ENCODE measurements around the gene TIGIT.
"Not testable (repeated sequence)": the region's sequence is repeated elsewhere in the genome, so short reads cannot be mapped to it uniquely, and the experiment has no call there.

Gene TIGIT

GRCh38 chr3:114293838-114294535 lies at the start of gene TIGIT:
Gene TIGIT (plus strand): TSS chr3:114294028. CDS start chr3:114294062, 34 bp downstream.
- no peak for DNase-seq (ENCODE audit: low spot score)

DNA sequence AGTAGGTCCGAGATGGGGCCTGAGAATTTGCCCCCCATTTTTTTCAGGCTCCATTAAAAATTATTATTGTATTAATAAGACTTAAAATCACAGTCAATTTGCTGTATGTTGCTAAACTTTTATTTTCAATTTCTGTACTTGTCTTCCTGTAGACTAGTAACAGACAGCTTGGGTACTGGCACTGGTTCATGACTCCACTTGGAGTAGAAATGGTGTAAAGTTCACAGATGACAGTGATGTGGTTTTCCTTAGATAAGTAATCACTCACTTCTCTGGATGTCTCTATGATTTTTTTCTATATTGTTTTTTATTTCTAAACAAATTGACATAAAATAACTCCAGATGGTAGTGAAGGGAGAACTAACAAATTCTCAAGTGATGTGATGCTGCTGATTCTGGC lies 40.9 kb upstream of the TIGIT start:
- no peak for DNase-seq (ENCODE audit: low spot score)

DNA sequence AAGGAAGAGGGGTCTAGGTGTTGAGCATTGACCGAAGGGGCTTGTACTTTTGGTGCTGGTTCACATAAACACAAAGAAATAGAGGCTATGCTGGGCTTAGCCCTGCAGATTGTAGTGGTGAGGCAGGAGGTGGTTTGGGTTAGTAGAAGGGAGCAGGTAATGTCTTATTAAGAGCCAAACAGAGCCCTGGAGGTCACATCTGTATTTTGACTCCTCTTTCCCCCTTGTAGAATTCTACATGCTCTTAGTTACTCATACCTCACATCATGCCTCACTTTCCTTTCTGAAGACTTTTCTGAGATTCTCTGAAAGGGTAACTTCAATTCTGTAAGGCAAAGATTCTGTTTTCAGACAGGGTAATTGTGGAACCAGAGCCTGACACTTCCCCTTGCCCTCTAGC lies 40.3 kb upstream of the TIGIT start:
- DNase-seq (ENCODE audit: low spot score): no peak

GRCh38 chr3:114259566-114259965 lies 34.3 kb upstream of the TIGIT start:
- DNase-seq (ENCODE audit: low spot score): no peak

- DNase-seq (ENCODE audit: low spot score): no peak
These were observed 33.7 kb upstream of the TIGIT start for GRCh38 chr3:114260152-114260551.

GRCh38 chr3:114270019-114270418 lies 23.8 kb upstream of the TIGIT start:
- no peak for DNase-seq (ENCODE audit: low spot score)

DNA sequence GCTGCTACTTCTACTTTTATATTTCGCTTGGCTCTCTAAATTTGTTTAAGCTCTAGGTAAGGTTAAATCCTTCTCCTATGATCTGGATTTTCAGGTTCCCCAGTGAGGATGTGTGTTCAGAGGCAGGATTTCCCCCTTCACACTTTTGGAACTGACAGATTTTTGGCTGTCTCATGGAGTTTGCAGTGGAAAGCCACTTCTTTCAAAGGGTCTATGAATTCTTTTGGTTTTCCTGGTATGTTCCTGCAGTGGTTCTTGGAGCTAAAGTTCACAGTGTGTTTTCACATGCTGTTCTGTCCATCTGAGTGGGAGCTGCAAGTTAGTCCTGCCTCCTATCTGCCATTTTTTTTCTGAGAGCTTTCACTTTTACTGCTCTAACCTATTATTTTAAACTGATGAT lies 21.6 kb upstream of the TIGIT start:
- no peak for DNase-seq (ENCODE audit: low spot score)

GRCh38 chr3:114274929-114275328 lies 18.9 kb upstream of the TIGIT start:
- DNase-seq (ENCODE audit: low spot score): peak; percentile 21

DNA sequence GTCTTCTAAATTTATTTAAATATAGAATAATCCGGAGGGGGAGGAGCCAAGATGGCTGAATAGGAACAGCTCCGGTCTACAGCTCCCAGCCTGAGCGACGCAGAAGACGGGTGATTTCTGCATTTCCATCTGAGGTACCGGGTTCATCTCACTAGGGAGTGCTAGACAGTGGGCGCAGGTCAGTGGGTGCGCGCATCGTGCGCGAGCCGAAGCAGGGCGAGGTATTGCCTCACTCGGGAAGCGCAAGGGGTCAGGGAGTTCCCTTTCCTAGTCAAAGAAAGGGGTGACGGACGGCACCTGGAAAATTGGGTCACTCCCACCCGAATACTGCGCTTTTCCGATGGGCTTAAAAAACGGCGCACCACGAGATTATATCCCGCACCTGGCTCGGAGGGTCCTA lies 17.0 kb upstream of the TIGIT start:
- DNase-seq (ENCODE audit: low spot score): not testable (repeated sequence)

GRCh38 chr3:114284644-114285043 lies 9.2 kb upstream of the TIGIT start:
- DNase-seq (ENCODE audit: low spot score): no peak

GRCh38 chr3:114285648-114286230 lies 8.1 kb upstream of the TIGIT start:
- DNase-seq (ENCODE audit: low spot score): no peak

DNA sequence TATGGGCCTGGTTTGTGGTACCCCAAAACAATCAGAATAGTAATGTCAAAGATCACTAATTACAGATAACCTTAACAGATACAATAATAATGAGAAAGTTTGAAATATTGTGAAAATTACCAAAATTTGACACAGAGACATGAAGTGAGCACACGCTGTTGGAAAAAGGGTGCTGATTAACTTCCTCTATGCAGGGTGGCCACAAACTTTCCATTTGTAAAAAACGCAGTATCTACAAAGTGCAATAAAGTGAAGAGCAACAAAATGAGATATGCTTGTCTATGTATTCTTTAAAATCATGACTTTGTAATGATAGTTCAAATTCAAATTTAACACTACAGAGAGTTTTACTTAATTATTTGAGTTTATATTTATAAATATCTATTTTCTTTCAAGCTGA lies 7.6 kb upstream of the TIGIT start:
- DNase-seq (ENCODE audit: low spot score): no peak

GRCh38 chr3:114290911-114291901 lies 2.6 kb upstream of the TIGIT start:
- DNase-seq (ENCODE audit: low spot score): peak; percentile 70

DNA sequence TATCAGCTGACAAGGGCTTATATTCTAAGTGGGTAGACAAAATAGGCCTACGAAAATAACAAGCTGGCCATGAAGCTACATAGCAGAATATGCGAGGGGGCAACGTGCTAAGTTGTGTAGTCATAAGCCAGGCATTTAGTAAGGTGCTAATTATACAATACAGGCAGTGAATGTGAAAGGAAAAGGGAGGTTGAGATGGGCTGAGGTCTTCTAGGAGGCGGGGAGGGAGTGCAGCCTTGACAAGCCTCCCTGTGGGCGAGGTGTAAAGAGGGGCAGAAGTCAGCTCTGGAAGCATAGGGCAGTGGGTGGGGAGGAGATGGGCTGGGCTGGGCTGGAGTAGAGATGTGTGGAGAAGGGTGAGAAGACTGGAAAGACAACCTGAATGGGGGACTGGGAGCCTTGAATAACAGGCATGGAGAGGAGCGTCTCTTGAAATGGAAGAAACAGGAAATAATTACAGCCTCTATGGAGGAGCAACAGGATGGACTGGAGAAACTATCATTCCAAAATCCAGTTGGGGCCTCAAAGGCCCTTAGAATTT lies 1.2 kb downstream of the TIGIT start:
- no peak for DNase-seq (ENCODE audit: low spot score)

DNA sequence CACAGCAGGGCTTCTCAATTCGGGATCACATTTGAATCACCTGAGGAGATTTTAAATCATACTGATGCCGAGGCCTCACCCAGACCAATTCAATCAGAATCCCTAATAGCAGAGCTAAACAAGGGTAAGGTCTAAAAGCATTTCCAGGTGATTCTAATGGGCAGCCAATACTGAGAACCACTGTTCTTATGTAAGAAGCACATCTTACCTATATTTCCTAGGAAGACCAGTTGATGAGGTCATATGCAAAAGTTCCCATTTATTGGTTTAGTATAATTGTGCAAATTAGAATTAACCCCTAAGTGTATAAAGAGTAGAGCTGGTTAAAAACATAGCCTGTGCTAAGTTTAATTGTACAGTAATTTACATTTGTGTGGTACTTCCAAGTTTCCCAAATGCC lies 2.1 kb downstream of the TIGIT start:
- no peak for DNase-seq (ENCODE audit: low spot score)

DNA sequence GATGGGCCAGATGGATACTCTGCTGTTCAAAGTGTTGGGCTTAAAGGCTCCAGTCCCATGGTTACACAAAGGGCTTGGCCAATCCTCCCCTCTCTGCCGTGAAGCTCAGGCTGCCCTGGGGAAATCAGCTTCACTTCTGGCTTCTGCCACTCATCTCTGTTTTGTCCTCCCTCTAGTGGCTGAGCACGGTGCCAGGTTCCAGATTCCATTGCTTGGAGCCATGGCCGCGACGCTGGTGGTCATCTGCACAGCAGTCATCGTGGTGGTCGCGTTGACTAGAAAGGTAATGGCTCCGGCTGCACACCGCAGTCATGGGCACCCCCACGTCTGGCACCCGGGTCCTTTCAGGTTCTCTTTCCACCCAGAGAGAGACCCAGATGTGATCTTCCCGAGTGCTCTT lies 5.6 kb downstream of the TIGIT start:
- peak; percentile 33 for DNase-seq (ENCODE audit: low spot score)

- DNase-seq (ENCODE audit: low spot score): no peak
These were observed 6.3 kb downstream of the TIGIT start for GRCh38 chr3:114299941-114300624.

DNA sequence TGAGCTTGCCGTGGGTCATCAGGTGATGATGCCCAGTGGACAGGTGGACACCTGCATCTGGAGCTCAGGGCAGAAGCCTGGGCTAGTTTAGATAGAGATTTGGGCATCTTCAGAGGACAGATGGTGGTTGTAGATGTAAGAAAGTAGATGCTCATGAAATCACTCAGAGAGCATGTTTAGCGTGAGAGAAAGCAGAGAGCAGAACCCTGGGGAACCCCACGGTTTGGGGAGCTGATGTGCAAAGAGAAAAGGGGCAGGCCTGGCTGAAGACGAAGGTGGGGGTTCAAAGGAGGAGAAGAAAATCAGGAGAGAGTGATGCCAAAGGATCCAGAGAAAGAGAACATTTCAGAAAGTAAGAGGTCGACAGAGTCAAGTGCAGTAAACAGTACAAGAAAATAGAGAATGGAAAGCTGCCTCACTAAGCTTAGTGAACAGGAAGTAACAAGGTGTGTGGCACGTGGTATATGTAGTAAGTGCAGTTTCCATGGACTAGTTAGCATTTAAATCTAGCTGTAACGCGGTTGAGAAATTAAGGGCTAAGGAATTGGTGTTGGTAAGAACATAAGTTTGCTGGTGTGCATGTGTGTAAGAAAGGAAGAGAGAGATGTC lies 13.5 kb downstream of the TIGIT start:
- DNase-seq (ENCODE audit: low spot score): no peak

DNA sequence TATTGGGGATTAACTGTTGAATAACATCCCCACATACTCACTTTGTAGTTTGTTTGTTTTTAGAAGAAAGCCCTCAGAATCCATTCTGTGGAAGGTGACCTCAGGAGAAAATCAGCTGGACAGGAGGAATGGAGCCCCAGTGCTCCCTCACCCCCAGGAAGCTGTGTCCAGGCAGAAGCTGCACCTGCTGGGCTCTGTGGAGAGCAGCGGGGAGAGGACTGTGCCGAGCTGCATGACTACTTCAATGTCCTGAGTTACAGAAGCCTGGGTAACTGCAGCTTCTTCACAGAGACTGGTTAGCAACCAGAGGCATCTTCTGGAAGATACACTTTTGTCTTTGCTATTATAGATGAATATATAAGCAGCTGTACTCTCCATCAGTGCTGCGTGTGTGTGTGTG lies 14.0 kb downstream of the TIGIT start:
- DNase-seq (ENCODE audit: low spot score): no peak

GRCh38 chr3:114308377-114308776 lies 14.5 kb downstream of the TIGIT start:
- no peak for DNase-seq (ENCODE audit: low spot score)

GRCh38 chr3:114308830-114309229 lies 15.0 kb downstream of the TIGIT start:
- DNase-seq (ENCODE audit: low spot score): no peak

- no peak for DNase-seq (ENCODE audit: low spot score)
These were observed 16.9 kb downstream of the TIGIT start for GRCh38 chr3:114310695-114311094.

Measured in GM03348 (cell line).